K562 (cell line): ENCODE results near the gene SCYL1. TPM values are rescaled to one million over a fixed set of nuclear protein-coding genes. Genes with fewer than 3 reads are reported as not detected.

Source experiments
- ARNT ChIP-seq, 2 experiments: fragments of 450-650 bp; IDR thresholded peaks; 2 replicates each; pipeline ENCODE4 v1.6.1; 2016; ENCODE audit warnings: mild to moderate bottlenecking in 1 of 2
- BDP1 ChIP-seq: IDR thresholded peaks from 3 replicates; pipeline ENCODE4 v1.6.1; 2011; ENCODE audit not compliant: insufficient read length, insufficient read depth
- BHLHE40 ChIP-seq: IDR thresholded peaks from 2 replicates; pipeline ENCODE4 v1.6.1; 2011; ENCODE audit warnings: low read length, improper control_type of control experiment
- CBX1 ChIP-seq: sonication (generic); IDR thresholded peaks from 2 replicates; pipeline ENCODE4 v1.6.1; 2016; ENCODE audit warnings: antibody characterized with exemption, low read depth, mild to moderate bottlenecking
- CBX3 ChIP-seq, 2 experiments: IDR thresholded peaks; 1 replicate in 1 of 2; 2 replicates in 1 of 2; pipeline ENCODE4 v1.6.1; 2012; ENCODE audit warnings: inconsistent platforms in 2 of 2, low read length in 2 of 2, borderline replicate concordance in 1 of 2, control low read depth in 1 of 2
- CREB1 ChIP-seq, 2 experiments: sonication (generic) in 1 of 2; formaldehyde crosslinking in 1 of 2; IDR thresholded peaks; 2 replicates each; pipeline versions ENCODE4 v1.6.1 to v1.8.0; 2012 to 2022; ENCODE audit warnings: inconsistent platforms in 1 of 2, mild to moderate bottlenecking in 1 of 2, missing genetic modification reagents in 1 of 2, moderate library complexity in 1 of 2
- DDX20 ChIP-seq: fragments of 450-650 bp; IDR thresholded peaks from 2 replicates; pipeline ENCODE4 v1.6.1; 2016; ENCODE audit warnings: missing genetic modification characterization, low read depth, mild to moderate bottlenecking, missing compliant biosample characterization, moderate library complexity
- E2F1 ChIP-seq: sonication (generic); formaldehyde crosslinking; IDR thresholded peaks from 2 replicates; pipeline ENCODE4 v1.8.1; 2023; ENCODE audit warnings: mild to moderate bottlenecking, missing genetic modification reagents, moderate library complexity
- EP300 ChIP-seq: IDR thresholded peaks from 2 replicates; pipeline ENCODE4 v1.6.1; 2012; ENCODE audit warnings: low read length, improper control_type of control experiment
- FOXJ2 ChIP-seq: fragments of 200-800 bp; sonication (Bioruptor generic); IDR thresholded peaks from 2 replicates; pipeline ENCODE4 v1.6.1; 2016; ENCODE audit warnings: missing genetic modification characterization, missing compliant biosample characterization
- GTF2F1 ChIP-seq: IDR thresholded peaks from 2 replicates; pipeline ENCODE4 v1.6.1; 2011; ENCODE audit warnings: low read depth, low read length, improper control_type of control experiment
- HDAC3 ChIP-seq: fragments of 450-650 bp; IDR thresholded peaks from 2 replicates; pipeline ENCODE4 v1.6.1; 2018; ENCODE audit warnings: borderline replicate concordance, mild to moderate bottlenecking, moderate library complexity; ENCODE audit not compliant: partially characterized antibody
- HDAC8 ChIP-seq: fragments of 450-650 bp; IDR thresholded peaks from 2 replicates; pipeline ENCODE4 v1.6.1; 2016; ENCODE audit warnings: mild to moderate bottlenecking, missing genetic modification characterization, moderate library complexity, missing compliant biosample characterization
- HMGXB4 ChIP-seq: sonication (generic); formaldehyde crosslinking; IDR thresholded peaks from 2 replicates; pipeline ENCODE4 v1.8.1; 2023; ENCODE audit warnings: mild to moderate bottlenecking, missing genetic modification reagents
- KAT7 ChIP-seq: sonication (generic); formaldehyde crosslinking; IDR thresholded peaks from 2 replicates; pipeline ENCODE4 v1.8.0; 2022; ENCODE audit warnings: missing genetic modification reagents, mild to moderate bottlenecking, borderline replicate concordance
- LCOR ChIP-seq: sonication (generic); formaldehyde crosslinking; IDR thresholded peaks from 2 replicates; pipeline ENCODE4 v1.8.0; 2022; ENCODE audit warnings: mild to moderate bottlenecking, missing genetic modification reagents
- MEF2D ChIP-seq: conservative IDR thresholded peaks from 2 replicates; pipeline ENCODE4 v1.6.1; 2016; ENCODE audit warnings: low read depth, missing genetic modification characterization, missing compliant biosample characterization
- SP2 ChIP-seq: IDR thresholded peaks from 2 replicates; pipeline ENCODE4 v1.6.1; 2011; ENCODE audit warnings: mild to moderate bottlenecking, low read depth, low read length, moderate library complexity; ENCODE audit not compliant: poor library complexity, severe bottlenecking; ENCODE audit errors: extremely low read depth
- ZNF23 ChIP-seq: fragments of 250-450 bp; sonication (Bioruptor Pico); IDR thresholded peaks from 2 replicates; pipeline ENCODE4 v1.4.0; 2020; ENCODE audit warnings: mild to moderate bottlenecking
- ZNF511 ChIP-seq: sonication (generic); formaldehyde crosslinking; IDR thresholded peaks from 2 replicates; pipeline ENCODE4 v1.8.0; 2022; ENCODE audit warnings: mild to moderate bottlenecking, missing genetic modification reagents
- ZNF695 ChIP-seq: fragments of 450-650 bp; formaldehyde crosslinking; IDR thresholded peaks from 2 replicates; pipeline ENCODE4 v1.4.0; 2020; ENCODE audit warnings: mild to moderate bottlenecking, moderate library complexity
- ZNF764 ChIP-seq: fragments of 250-450 bp; sonication (Bioruptor Pico); IDR thresholded peaks from 2 replicates; pipeline ENCODE4 v1.4.0; 2020; ENCODE audit warnings: low read depth, mild to moderate bottlenecking, moderate library complexity
- polyA plus RNA-seq, 8 experiments: library from polyadenylated mRNA; depleted of rRNA in 4 of 8; stranded (reverse) in 5 of 8; unstranded in 3 of 8; fragments of >200 nt; fragmentation: Nextera tagmentation in 2 of 8; fragmentation: Illumina TruSeq in 1 of 8; extraction: Ambion mirVana in 2 of 8; extraction: Trizol in 1 of 8; gene quantifications; 2 replicates each; pipeline versions ENCODE4 v1.2.1 to v1.2.3, GENCODE V29; 2011 to 2014; ENCODE audit warnings: inconsistent platforms in 1 of 8, missing spikeins in 1 of 8
- total RNA-seq, 7 experiments: library from RNA; depleted of rRNA in 6 of 7; stranded (reverse); fragments of >200 nt in 6 of 7; fragmentation: Illumina TruSeq in 2 of 7; extraction: Trizol in 2 of 7; gene quantifications; 2 replicates each; pipeline versions ENCODE4 v1.2.1 to v1.2.3, GENCODE V29; 2011 to 2021; ENCODE audit warnings: low replicate concordance in 1 of 7

Gene SCYL1
- total and polyA plus RNA-seq, 9 of the 15 experiments (the other 6 are each of a cell fraction or from before 2014, with no cell fraction given): 1.9 to 145 (median 57.6) TPM

GRCh38 chr11:65569164-65569972 is 44.5 kb downstream of the SCYL1 start (continued):
- TF ChIP-seq EP300 (no peak), BDP1 (no peak), HMGXB4 (no peak), FOXJ2 (tag) (no peak), HDAC3 (no peak), ZNF23 (CRISPR knock-in tag) (no peak), LCOR (no peak; the same call in 1 of the 2 replicates), MEF2D (0 out of 2 replicates have a peak, but pooled peaks have one; percentile 46), ZNF511 (CRISPR knock-in tag) (no peak; the same call in 1 of the 2 replicates), DDX20 (no peak), CBX1 (no peak), E2F1 (CRISPR knock-in tag) (0 out of 2 replicates have a peak, but pooled peaks have one; percentile 52), CBX3 (IDR thresholded peaks at IDR 0.05; ENCODE audit: borderline replicate concordance in 1 of 2, low read length in 2 of 2) (peak in 1 of 2 experiments; percentile 12; a peak in 1 of 3 replicates), GTF2F1 (no peak), HDAC8 (tag) (0 out of 2 replicates have a peak, but pooled peaks have one; percentile 32), KAT7 (no peak), ARNT (IDR thresholded peaks at IDR 0.05) (no peak), BHLHE40 (no peak), CREB1 (IDR thresholded peaks at IDR 0.05) (no peak), CREB1 (CRISPR knock-in tag; IDR thresholded peaks at IDR 0.05) (no peak), SP2 (no peak), ZNF764 (no peak), ZNF695 (CRISPR knock-in tag) (no peak)
